ENCODE results near the gene CACNA1G.

The CACNA1G gene

DNA sequence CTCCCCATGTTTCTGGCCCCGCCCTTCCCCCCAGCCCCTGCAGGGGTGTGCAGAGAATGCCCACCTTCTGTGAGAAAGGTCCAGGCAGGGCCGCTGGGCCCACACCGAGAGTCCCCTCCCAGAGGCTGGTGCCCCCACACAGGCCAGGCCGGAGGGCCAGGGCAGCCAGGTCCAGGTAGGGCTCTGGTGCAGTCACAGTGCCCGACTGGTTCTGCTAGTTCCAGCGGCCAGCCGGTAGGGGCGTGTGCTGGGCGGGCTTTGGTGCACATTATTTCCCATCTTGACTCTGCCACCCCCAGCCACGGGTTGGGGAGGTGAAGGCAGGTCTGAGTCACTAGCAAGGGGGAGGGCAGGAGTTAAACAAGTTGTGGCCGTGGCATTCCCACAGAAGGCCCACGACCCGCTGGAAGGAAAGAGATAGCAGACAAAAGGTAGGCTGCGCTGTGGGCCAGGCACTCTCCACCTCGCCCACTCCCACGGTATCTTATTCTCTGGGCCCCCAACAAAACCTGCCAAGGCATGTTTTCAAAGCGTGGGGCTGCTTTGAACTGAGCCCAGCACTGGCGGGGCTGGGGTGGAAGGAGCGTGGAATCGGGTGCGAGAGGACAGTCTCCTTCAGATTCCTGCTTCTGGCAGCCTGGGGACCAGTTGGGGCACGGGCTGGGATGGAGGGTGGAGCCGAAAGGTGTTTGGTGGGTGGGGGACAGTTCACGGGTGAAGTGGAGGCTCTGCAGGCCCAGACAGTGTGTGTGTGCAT lies 26.1 kb upstream of the CACNA1G start:
- no peak for DNase-seq

DNA sequence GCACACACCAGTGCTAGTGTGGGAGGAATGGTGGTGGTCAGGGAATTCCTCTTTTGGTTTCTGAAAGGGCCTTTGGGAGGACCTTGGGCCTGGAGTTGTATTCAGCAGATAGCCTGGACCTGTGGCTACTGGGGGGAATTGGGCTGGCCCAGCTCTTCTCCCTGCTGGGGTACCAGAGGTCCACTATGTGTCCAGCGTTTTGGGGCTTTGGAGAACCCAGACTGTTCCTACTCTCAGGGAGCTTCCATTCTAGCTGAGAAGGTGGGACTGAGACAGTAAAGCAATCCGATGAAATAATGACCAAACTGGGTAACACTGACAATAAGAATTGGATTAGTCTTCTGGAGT lies 25.6 kb upstream of the CACNA1G start:
- DNase-seq, result no peak

DNA sequence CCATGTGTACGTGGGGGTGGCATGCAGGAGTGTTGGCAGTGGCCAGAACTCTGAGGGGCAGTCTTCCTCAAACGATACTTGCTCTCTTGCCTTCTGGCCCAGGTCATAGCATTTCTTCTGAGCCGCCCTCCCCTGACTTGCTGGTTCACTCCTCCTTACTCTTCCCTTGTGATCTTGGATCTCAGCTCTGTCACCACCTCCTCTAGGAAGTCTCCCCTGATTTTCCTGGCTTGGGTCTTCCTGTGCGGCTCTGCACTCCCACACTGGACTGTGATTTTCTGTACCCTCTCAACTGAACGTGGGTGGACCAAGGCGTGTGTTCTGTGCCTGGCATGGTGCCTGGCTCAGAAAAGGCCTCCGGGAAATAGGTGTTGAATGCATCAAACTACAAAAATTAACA lies 25.1 kb upstream of the CACNA1G start:
- DNase-seq, result no peak

GRCh38 chr17:50536683-50537646 lies 23.6 kb upstream of the CACNA1G start:
- DNase-seq, result no peak

- DNase-seq, result no peak
These were observed 22.6 kb upstream of the CACNA1G start for GRCh38 chr17:50537721-50538548.

DNA sequence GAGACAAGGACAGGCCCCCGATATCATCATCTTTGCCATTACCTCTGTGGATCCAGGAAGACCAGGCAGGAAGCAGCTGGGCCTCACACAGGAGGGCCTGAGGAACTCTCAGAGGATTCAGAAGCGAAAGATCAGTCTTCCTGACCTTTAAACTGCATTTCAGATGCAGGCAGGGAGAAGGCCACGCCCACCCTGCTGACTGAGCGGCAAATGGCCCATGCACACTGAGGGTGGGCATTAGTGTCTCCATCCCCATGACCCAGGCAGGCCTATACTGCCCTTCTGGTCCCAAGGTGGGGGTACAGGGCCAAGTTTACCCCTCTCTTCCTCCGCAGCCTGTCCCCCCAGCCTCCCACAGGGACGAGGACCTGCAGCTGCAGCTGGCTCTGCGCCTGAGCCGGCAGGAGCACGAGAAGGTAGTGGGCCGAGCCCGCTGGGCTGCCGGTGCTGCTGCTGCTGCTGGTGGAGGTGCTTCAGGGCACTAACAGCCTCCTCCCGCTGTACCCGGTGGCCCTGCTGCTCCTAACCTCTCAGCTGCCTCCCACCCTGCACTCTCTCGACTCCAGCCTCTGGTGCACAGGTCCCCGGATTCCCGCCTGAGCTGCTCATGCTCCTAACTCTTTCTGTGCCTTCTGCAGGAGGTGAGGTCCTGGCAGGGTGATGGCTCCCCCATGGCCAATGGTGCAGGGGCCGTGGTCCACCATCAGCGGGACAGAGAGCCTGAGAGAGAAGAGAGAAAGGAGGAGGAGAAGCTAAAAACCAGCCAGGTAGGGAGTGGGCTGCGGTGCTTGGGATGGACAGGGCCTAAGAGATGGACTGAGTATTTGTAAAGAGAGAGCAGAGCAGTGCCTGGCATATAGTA lies 21.7 kb upstream of the CACNA1G start:
- DNase-seq, result no peak

GRCh38 chr17:50539762-50540559 lies 20.6 kb upstream of the CACNA1G start:
- DNase-seq, result no peak

- no peak for DNase-seq
These were observed 19.7 kb upstream of the CACNA1G start for GRCh38 chr17:50540560-50541401.

GRCh38 chr17:50541402-50541715 lies 19.2 kb upstream of the CACNA1G start:
- DNase-seq, result no peak

DNA sequence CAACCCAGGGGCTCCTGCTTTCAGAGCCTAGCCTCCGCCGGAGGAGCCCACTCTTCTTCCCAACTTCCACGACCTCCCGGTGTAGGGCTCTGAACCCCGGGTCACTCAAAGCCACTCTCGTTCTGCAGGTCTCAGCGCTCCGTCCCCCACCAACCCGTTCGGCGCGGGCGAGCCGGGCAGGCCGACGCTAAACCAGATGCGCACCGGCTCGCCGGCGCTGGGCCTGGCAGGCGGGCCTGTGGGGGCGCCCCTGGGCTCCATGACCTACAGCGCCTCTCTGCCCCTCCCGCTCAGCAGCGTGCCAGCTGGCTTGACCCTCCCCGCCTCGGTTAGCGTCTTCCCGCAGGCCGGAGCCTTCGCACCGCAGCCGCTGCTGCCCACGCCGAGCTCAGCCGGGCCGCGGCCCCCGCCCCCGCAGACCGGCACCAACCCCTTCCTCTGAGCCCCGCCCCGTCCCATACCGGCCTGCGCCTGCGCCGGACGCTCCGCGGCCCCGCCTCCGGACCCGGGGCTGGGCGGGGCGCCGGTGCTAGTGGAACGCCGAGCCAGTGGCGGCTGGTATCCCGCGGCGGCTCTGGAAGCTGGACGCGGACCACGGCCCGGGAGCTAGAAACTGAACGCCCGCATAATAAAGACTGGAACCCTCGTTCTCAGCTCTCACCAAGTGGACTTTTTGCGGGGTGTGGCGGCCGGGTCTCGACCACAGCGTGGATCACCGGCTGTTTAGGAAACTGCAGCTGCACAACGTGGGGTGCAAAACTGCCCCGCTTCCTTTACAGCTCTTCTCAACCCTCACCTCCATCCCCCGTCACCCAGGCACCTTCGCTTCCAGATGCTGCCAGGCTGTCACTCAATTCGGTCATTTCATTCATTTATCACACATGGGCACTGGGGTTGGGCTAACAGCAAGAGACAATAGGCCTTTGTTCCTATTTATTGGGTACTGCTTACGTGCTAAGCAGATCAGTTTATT lies 18.5 kb upstream of the CACNA1G start:
- peak; percentile 71 for DNase-seq

GRCh38 chr17:50542795-50543774 lies 17.4 kb upstream of the CACNA1G start:
- no peak for DNase-seq

GRCh38 chr17:50544516-50544915 lies 16.0 kb upstream of the CACNA1G start:
- DNase-seq, result no peak

- no peak for DNase-seq
These were observed 15.2 kb upstream of the CACNA1G start for GRCh38 chr17:50545311-50545710.

DNA sequence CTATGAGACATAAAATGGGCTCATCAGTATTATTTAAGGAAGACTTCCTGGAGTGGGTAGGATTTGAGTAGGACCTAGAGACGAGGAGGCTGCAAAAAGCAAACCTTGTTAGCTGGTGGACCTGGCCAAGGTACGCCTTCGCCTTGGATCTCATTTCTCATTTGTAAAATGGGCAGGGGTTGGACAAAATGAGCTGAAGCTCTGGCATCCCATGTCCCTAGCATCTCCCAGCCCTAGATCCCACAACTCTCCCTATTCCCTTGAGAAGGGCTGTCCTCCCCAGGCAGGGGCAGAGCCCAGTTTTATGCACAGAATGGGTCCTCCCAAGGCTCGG lies 13.8 kb upstream of the CACNA1G start:
- no peak for DNase-seq

- peak; percentile 87 for DNase-seq
These were observed 13.3 kb upstream of the CACNA1G start, which contains the start of gene SPATA20 for GRCh38 chr17:50547035-50547735. TSS of gene SPATA20 (plus strand) at chr17:50547174. CDS start at chr17:50547209, 35 bp downstream.

DNA sequence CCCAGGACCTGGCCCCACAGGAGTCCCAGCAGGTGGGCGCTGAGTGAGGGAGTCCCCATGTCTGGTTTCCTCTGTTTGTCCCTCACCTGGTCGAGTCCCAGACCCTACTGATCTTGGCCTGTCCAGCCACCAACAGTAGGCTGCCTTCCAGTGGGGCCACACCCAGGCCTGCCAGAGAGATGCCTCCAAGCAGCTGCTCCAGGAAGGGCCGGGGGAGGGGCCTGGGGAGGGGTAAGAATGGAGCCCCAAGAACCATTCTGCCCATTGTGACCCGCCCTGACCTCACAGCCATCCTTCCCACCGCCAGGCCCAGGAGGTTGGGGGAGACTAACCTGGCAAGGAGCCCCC lies 12.8 kb upstream of the CACNA1G start:
- no peak for DNase-seq

- DNase-seq, result no peak
These were observed 11.7 kb upstream of the CACNA1G start for GRCh38 chr17:50548831-50549230.
